Chondrocyte (in vitro differentiated cells): Measurements from ENCODE around the gene PLAC1. TPM values are rescaled to one million over a fixed set of nuclear protein-coding genes. Genes with fewer than 3 reads are reported as not detected.

Experiments
- DNase-seq: peaks from one replicate; pipeline ENCODE4 v3.0.0; 2021; ENCODE audit warnings: mixed read lengths, low spot score
- H3K27ac Mint-ChIP-seq: one replicate; pipeline ENCODE4 v1.8.0; 2021; ENCODE audit warnings: mild to moderate bottlenecking, moderate library complexity, mixed read lengths; ENCODE audit not compliant: unreplicated experiment
- H3K27me3 Mint-ChIP-seq: 2 replicates; pipeline ENCODE4 v1.8.0; 2021; ENCODE audit warnings: low read depth, mixed read lengths
- H3K36me3 Mint-ChIP-seq: 2 replicates; pipeline ENCODE4 v1.8.0; 2021; ENCODE audit warnings: low read depth, mixed read lengths
- H3K4me1 Mint-ChIP-seq: 2 replicates; pipeline ENCODE4 v1.8.0; 2021; ENCODE audit warnings: low read depth, mild to moderate bottlenecking, mixed read lengths
- H3K4me3 Mint-ChIP-seq: one replicate; pipeline ENCODE4 v1.8.0; 2021; ENCODE audit warnings: mild to moderate bottlenecking, moderate library complexity, mixed read lengths; ENCODE audit not compliant: unreplicated experiment
- H3K9me3 Mint-ChIP-seq: 2 replicates; pipeline ENCODE4 v1.8.0; 2021; ENCODE audit warnings: low read depth, mixed read lengths
- CTCF ChIP-seq: fragments of 200-600 bp; sonication (generic); IDR thresholded peaks from 2 replicates; pipeline ENCODE4 v1.5.0; 2021; ENCODE audit warnings: antibody characterized with exemption, mild to moderate bottlenecking, moderate library complexity
- total RNA-seq: library from RNA; stranded (reverse); gene quantifications from 3 replicates; pipeline ENCODE4 v1.2.1, GENCODE V29; 2021

PLAC1 gene
- total RNA-seq, 1 donor from 2014 or later = not detected

- Mint-ChIP-seq H3K4me1 (peaks cover 6% of the 10 kb centered on the region), H3K9me3 (no peaks in the 10 kb centered on the region), H3K36me3 (no peaks in the 10 kb centered on the region), H3K27me3 (no peaks in the 10 kb centered on the region), H3K4me3 (no peak overlapping the region), H3K27ac (no peak overlapping the region)
- DNase-seq = no peak
- no peak for TF ChIP-seq CTCF
Observed at GRCh38 chrX:134660627-134661026, 2.4 kb upstream of the PLAC1 start.

- Mint-ChIP-seq H3K27ac (no peak overlapping the region), H3K4me1 (peaks cover 6% of the 10 kb centered on the region), H3K9me3 (no peaks in the 10 kb centered on the region), H3K27me3 (no peaks in the 10 kb centered on the region), H3K4me3 (no peak overlapping the region), H3K36me3 (no peaks in the 10 kb centered on the region)
- no peak for TF ChIP-seq CTCF
- DNase-seq = no peak
Observed at GRCh38 chrX:134659761-134660160, 1.5 kb upstream of the PLAC1 start.

- no peak for DNase-seq
- Mint-ChIP-seq H3K4me3 (no peak overlapping the region), H3K27me3 (no peaks in the 10 kb centered on the region), H3K36me3 (no peaks in the 10 kb centered on the region), H3K4me1 (peaks cover 3% of the 10 kb centered on the region), H3K9me3 (no peaks in the 10 kb centered on the region), H3K27ac (no peak overlapping the region)
- no peak for TF ChIP-seq CTCF
Observed at GRCh38 chrX:134658760-134659023, 421 bp upstream of the PLAC1 start.

- H3K27me3 Mint-ChIP-seq = no peaks in the 10 kb centered on the region
- no peaks in the 10 kb centered on the region for H3K36me3 Mint-ChIP-seq
- H3K4me3 Mint-ChIP-seq = no peak overlapping the region
- no peaks in the 10 kb centered on the region for H3K9me3 Mint-ChIP-seq
- no peak for TF ChIP-seq CTCF
- H3K4me1 Mint-ChIP-seq = no peaks in the 10 kb centered on the region
- no peak overlapping the region for H3K27ac Mint-ChIP-seq
- no peak for DNase-seq
Observed at GRCh38 chrX:134654398-134655012, 3.8 kb downstream of the PLAC1 start.

GRCh38 chrX:134653835-134654234 lies 4.4 kb downstream of the PLAC1 start:
- no peaks in the 10 kb centered on the region for H3K4me1 Mint-ChIP-seq
- no peaks in the 10 kb centered on the region for H3K27me3 Mint-ChIP-seq
- TF ChIP-seq CTCF = no peak
- H3K36me3 Mint-ChIP-seq = no peaks in the 10 kb centered on the region
- no peak overlapping the region for H3K4me3 Mint-ChIP-seq
- H3K9me3 Mint-ChIP-seq = no peaks in the 10 kb centered on the region
- no peak overlapping the region for H3K27ac Mint-ChIP-seq
- no peak for DNase-seq
